Measurements from ENCODE around the gene BABAM1. TPM values are rescaled to one million over a fixed set of nuclear protein-coding genes. Genes with fewer than 3 reads are reported as not detected.

BABAM1 gene
- polyA plus RNA-seq, 3 donors = 76.9 to 106 (median 90.3) TPM

- intact Hi-C loops (cut with micrococcal nuclease) = no loop called here
Observed at GRCh38 chr19:17307876-17308377, 40.7 kb downstream of the BABAM1 start.

GRCh38 chr19:17309198-17309964 lies 42.1 kb downstream of the BABAM1 start, which contains the start of gene DDA1:
DDA1 (plus strand) TSS chr19:17309563; CDS start chr19:17309655, 92 bp downstream.
- Mint-ChIP-seq H3K4me1 (peaks cover 34% of the 10 kb centered on the region), H3K27me3 (ENCODE audit: low read depth in 3 of 3) (peaks cover 0 to 3% (median 0%) of the 10 kb centered on the region in 3 donors), H3K36me3 (peaks cover 15 to 26% of the 10 kb centered on the region in 2 donors), H3K27ac (peak within 1 kb of the TSS; percentile 79 to 94 (median 90)), H3K4me3 (peak within 1 kb of the TSS; percentile 88 to 91), H3K9me3 (no peaks in the 10 kb centered on the region)
- Histone ChIP-seq H3K4me2 (replicated peaks; ENCODE audit: extremely low read depth, low read length, poor library complexity, severe bottlenecking) (peak within 1 kb of the TSS; percentile 90), H3K27ac (ENCODE audit: low read depth in 1 of 2, low read length in 2 of 2) (peak within 1 kb of the TSS; percentile 53 to 86), H3K9ac (ENCODE audit: insufficient read depth, low read length, poor library complexity, severe bottlenecking) (peak within 1 kb of the TSS; percentile 81), H4K20me1 (ENCODE audit: insufficient read depth, low read length) (peaks cover 47% of the 10 kb centered on the region), H3K4me1 (ENCODE audit: control insufficient read depth in 1 of 2, insufficient read depth in 2 of 2, low read length in 2 of 2) (peaks cover 32 to 42% of the 10 kb centered on the region in 2 donors), H3K27me3 (ENCODE audit: control insufficient read depth in 2 of 2, insufficient read depth in 2 of 2, low read length in 2 of 2) (no peaks in the 10 kb centered on the region), H2AFZ (ENCODE audit: insufficient read depth, low read depth, low read length, poor library complexity, severe bottlenecking) (peak within 1 kb of the TSS; percentile 61), H3K36me3 (replicated peaks in 1 of 2; ENCODE audit: control insufficient read depth in 1 of 2, insufficient read depth in 2 of 2, low read length in 2 of 2) (peaks cover 8 to 28% of the 10 kb centered on the region in 2 donors), H3K4me3 (replicated peaks in 1 of 3; ENCODE audit: low read depth in 2 of 3, low read length in 3 of 3) (peak within 1 kb of the TSS; percentile 81 to 88 (median 82)), H3K9me3 (replicated peaks in 1 of 2; ENCODE audit: control insufficient read depth in 1 of 2, insufficient read depth in 1 of 2, low read length in 2 of 2) (no peaks in the 10 kb centered on the region), H3K79me2 (ENCODE audit: insufficient read depth, low read length) (peaks cover 61% of the 10 kb centered on the region)
- TF ChIP-seq, protein P1, sequence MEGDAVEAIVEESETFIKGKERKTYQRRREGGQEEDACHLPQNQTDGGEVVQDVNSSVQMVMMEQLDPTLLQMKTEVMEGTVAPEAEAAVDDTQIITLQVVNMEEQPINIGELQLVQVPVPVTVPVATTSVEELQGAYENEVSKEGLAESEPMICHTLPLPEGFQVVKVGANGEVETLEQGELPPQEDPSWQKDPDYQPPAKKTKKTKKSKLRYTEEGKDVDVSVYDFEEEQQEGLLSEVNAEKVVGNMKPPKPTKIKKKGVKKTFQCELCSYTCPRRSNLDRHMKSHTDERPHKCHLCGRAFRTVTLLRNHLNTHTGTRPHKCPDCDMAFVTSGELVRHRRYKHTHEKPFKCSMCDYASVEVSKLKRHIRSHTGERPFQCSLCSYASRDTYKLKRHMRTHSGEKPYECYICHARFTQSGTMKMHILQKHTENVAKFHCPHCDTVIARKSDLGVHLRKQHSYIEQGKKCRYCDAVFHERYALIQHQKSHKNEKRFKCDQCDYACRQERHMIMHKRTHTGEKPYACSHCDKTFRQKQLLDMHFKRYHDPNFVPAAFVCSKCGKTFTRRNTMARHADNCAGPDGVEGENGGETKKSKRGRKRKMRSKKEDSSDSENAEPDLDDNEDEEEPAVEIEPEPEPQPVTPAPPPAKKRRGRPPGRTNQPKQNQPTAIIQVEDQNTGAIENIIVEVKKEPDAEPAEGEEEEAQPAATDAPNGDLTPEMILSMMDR (IDR thresholded peaks at IDR 0.05) = no peak
- WGBS (ENCODE audit: insufficient coverage) = under 1% methylated on average over 33 of the region's 46 CpGs
- peak; percentile 100 for DNase-seq
- intact Hi-C loops (cut with micrococcal nuclease) = no loop called here

More at GRCh38 chr19:17307876-17308377, 40.7 kb downstream of the BABAM1 start:
- peaks cover 0 to 3% (median 0%) of the 10 kb centered on the region in 3 donors for H3K27me3 Mint-ChIP-seq (ENCODE audit: low read depth in 3 of 3)
- H3K4me3 Mint-ChIP-seq = no peak overlapping the region
- H3K36me3 Mint-ChIP-seq = peaks cover 4 to 12% of the 10 kb centered on the region in 2 donors
- no peak overlapping the region for H3K4me3 ChIP-seq (replicated peaks in 1 of 3; ENCODE audit: low read depth in 2 of 3, low read length in 3 of 3)
- no peaks in the 10 kb centered on the region for H3K9me3 Mint-ChIP-seq
- no peaks in the 10 kb centered on the region for H3K27me3 ChIP-seq (ENCODE audit: control insufficient read depth in 2 of 2, insufficient read depth in 2 of 2, low read length in 2 of 2)
- H3K27ac Mint-ChIP-seq = peak overlapping the region in 1 of 7 donors; percentile 6
- peaks cover 35% of the 10 kb centered on the region for H4K20me1 ChIP-seq (ENCODE audit: insufficient read depth, low read length)
- no peak overlapping the region for H3K4me2 ChIP-seq (replicated peaks; ENCODE audit: extremely low read depth, low read length, poor library complexity, severe bottlenecking)
- H3K9ac ChIP-seq (ENCODE audit: insufficient read depth, low read length, poor library complexity, severe bottlenecking) = no peak overlapping the region
- TF ChIP-seq, protein P1 (IDR thresholded peaks at IDR 0.05) = no peak
- H3K9me3 ChIP-seq (replicated peaks in 1 of 2; ENCODE audit: control insufficient read depth in 1 of 2, insufficient read depth in 1 of 2, low read length in 2 of 2) = no peaks in the 10 kb centered on the region
- H3K4me1 ChIP-seq (ENCODE audit: control insufficient read depth in 1 of 2, insufficient read depth in 2 of 2, low read length in 2 of 2) = peaks cover 43 to 53% of the 10 kb centered on the region in 2 donors
- H3K27ac ChIP-seq (ENCODE audit: low read depth in 1 of 2, low read length in 2 of 2) = no peak overlapping the region
- no peak overlapping the region for H2AFZ ChIP-seq (ENCODE audit: insufficient read depth, low read depth, low read length, poor library complexity, severe bottlenecking)
- H3K79me2 ChIP-seq (ENCODE audit: insufficient read depth, low read length) = peaks cover 54% of the 10 kb centered on the region
- H3K4me1 Mint-ChIP-seq = peaks cover 42% of the 10 kb centered on the region
- 91% methylated on average over 8 of the region's 8 CpGs for WGBS (ENCODE audit: insufficient coverage)
- DNase-seq = no peak
- H3K36me3 ChIP-seq (replicated peaks in 1 of 2; ENCODE audit: control insufficient read depth in 1 of 2, insufficient read depth in 2 of 2, low read length in 2 of 2) = peaks cover 0 to 14% of the 10 kb centered on the region in 2 donors
